ENCODE measurements around the gene HNRNPL.
A peak's percentile ranks its signal among the peaks of the same experiment; 100 is the strongest.
"Not testable (repeated sequence)": the region's sequence is repeated elsewhere in the genome, so short reads cannot be mapped to it uniquely, and the experiment has no call there.

Gene HNRNPL

DNA sequence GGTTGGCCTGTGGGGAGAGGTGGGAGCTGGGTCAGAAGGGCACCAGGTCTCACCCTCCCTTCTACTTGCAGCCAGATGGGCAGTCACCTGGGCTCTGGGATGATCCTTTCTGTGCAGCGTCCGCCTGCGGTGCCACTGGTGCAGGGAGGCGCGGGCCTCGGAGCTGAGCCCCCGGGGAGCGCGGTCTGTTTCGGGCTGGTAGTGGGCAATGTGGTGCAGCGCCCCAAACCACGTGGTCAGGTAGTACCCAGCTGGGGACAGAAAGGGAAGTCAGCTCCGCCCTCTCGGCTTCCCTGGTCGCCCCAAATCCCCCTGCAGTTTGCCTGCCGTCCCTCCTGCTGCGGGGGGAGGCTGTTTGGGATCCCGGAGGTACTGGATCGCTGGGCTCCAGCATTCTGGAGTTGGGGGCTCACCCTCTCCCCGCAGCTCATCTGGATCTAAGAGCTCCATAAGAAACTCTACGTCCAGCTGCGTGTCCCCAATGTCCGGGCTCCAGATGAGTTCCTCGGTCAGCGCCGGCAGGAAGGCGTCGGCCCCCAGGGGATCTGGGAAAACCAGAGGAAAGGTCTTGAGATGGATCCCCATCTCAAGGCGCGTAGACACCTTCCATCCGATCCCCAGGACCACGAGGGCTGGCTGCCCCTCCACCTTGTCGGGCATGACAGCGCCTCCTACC lies 19.5 kb upstream of the HNRNPL start:
- no peak for DNase-seq

DNA sequence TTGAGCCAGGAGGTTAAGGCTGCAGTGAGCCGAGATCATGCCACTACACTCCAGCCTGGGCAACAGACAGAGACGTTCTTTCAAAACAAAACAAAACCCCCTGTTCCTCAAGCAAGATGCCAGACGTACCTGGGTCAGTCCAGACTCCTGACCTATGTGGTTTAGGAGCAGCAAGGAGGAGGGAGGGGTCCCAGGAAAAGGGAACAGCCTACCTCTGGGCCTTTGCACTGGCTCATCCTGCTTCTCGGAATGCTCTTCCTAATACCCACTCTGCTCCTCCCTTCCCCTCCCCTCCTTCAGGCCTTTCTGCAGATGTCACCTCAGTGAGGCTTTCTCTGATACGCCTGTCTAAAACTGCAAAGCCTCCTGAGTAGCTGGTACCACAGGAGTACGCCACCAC lies 18.8 kb upstream of the HNRNPL start:
- no peak for DNase-seq

GRCh38 chr19:38867171-38867780 lies 17.5 kb upstream of the HNRNPL start:
- DNase-seq = no peak

DNA sequence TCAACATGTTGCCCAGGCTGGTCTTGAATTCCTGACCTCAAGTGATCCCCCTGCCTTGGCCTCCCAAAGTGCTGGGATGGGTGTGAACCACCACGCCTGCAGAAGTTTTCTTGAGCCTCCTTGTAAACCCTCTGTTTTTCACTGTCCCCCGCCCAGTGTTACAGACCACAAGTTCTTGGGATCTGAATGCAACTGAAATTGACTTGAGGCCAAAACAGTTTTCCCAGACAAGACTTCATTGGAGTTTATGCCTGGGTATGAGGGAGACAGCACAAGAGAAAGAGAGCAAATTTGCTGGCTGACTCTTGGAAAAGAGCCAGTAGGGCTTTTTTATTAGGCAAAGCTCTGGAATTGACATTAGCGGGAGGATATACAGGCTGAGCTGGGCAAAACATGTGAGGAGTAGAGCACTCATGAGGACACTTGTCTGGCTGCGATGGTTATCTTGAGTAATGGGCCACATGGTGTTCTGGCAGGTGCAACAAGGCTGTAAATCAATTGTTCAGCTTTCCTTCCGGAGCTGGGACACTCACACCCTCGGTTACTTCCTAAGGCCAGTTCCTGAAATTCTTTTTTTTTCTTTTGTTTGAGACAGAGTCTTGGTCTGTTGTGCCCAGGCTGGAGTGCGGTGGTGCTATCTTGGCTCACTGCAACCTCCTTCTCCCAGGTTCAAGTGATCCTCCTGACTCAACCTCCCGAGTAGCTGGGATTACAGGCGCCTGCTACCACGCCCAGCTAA lies 12.7 kb upstream of the HNRNPL start:
- peak; percentile 94 for DNase-seq

DNA sequence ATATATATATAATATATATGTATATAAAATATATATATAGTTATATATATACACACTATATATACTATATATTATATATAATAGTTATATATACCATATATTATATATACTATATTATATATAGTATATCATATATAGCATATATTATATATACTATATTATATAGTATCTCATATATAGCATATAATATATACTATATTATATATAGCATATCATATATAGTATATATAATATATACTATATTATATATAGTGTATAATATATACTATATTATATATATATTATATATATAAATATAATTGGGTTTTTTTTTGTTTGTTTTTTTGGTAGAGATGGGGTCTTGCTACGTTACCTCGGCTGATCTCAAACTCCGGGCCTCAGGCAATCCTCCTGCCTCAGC lies 11.6 kb upstream of the HNRNPL start:
- DNase-seq = no peak

DNA sequence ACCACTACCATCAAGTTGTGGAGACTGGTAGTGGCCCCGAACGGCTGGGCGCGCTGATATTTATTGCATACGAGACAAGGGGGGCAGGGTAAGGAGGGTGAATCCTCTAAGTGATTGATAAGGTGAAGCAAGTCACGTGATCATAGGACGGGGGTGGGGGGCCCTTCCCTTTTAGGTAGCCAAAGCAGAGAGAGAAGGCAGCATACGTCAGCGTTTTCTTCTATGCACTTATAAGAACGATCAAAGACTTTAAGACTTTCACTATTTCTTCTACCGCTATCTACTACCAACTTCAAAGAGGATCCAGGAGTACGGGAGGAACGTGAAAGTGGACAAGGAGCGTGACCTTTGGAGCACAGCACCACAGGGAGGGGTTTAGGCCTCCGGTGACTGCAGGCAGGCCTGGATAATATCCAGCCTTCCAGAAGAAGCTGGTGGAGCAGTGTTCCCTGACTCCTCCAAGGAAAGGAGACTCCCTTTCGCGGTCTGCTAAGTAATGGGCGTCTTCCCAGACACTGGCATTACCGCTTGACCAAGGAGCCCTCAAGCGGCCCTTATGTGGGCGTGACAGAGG lies 9.9 kb upstream of the HNRNPL start:
- not testable (repeated sequence) for DNase-seq

GRCh38 chr19:38856813-38857212 lies 7.0 kb upstream of the HNRNPL start:
- no peak for DNase-seq

DNA sequence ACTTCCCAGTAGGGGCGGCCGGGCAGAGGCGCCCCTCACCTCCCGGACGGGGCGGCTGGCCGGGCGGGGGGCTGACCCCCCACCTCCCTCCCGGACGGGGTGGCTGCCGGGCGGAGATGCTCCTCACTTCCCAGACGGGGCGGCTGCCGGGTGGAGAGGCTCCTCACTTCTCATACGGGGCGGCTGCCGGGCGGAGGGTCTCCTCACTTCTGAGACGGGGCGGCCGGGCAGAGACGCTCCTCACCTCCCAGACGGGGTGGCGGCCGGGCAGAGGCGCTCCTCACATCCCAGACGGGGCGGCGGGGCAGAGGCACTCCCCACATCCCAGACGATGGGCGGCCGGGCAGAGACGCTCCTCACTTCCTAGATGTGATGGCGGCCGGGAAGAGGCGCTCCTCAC lies 6.0 kb upstream of the HNRNPL start:
- DNase-seq = not testable (repeated sequence)

DNA sequence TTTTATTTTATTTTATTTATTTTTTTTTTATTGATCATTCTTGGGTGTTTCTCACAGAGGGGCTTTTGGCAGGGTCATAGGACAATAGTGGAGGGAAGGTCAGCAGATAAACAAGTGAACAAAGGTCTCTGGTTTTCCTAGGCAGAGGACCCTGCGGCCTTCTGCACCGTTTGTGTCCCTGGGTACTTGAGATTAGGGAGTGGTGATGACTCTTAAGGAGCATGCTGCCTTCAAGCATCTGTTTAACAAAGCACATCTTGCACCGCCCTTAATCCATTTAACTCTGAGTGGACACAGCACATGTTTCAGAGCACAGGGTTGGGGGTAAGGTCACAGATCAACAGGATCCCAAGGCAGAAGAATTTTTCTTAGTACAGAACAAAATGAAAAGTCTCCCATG lies 5.2 kb upstream of the HNRNPL start:
- DNase-seq = not testable (repeated sequence)

DNA sequence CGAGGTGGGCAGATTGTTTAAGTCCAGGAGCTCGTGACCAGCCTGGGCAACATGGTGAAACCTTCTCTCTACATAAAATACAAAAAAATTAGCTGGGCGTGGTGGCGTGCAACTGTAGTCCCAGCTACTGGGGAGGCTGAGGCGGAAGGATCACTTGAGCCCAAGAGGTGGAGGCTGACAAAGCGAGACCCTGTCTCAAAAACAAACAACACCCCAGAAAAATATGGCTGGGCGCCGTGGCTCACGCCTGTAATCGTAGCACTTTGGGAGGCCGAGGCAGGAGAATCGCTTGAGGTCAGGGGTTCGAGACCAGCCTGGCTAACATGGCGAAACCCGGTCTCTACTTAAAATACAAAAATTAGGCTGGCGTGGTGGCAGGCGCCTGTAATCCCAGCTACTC lies 3.4 kb upstream of the HNRNPL start:
- DNase-seq = no peak

DNA sequence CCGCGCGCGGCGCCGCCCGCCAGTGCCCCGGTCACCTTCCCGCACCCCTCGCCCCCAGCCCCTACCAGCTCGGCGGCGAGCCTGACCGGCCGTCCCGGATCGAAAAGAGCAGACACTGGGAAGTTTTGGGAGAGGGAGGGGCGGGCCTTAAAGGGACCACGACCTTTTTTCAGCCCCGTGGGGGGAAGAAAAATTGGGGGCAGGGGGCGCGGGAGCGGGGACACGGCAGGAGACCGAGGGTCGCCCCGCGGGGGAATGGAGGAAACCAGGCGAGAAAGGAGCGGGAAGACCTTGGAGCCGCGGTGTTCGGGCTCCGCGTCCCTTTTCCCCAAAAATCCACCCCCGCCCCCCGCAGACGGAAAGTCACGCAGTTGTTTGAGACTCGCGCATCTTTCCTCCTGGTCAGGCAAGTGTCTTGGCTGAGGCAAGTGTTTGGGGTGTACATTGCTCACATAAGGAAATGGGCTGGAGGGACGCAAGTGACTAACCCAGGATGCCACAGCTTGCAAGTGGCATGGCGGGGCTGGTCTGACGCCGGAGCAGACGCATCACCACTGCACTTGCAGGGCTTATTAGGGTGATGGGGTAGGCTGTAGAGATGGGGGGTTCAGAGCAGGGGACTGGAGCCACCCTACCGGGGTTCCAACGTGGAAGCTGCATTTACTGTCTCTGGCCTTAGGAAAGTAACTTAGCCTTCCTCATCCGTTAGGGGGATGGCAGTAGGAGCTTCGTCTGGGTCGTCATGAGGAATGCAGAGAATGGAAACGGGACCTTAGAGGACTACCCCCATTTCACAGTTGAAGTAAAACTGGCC lies 2.7 kb upstream of the HNRNPL start:
- DNase-seq = no peak

DNA sequence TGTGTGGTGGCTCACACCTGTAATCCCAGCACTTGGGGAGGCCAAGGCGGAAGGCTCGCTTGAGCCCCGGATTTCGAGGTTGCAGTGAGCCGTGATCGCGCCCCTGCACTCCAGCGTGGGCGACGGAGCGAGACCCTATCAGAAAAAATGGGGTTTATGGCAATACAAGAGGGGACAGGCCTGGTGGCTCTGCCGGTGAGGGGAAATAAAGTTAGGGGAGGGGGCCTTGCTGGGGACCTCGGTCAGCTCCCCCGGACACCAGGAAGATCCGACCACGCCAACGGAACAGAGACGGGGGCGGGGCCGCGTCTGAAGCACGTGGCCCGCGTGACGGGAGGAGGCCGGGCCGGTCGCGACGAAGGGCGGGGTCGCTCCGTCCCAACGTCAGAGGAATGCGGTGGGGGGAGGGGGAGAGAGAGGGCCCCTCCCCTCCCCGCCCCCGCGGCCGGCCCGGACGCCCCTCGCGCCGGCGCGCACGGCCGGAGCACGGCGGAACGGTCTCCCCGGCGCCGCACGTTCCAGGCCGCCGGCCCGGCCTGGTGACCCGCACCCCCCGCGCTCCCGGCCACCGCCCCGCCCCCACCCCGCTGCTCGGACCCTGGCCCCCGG lies 1.9 kb upstream of the HNRNPL start:
- DNase-seq = peak; percentile 48

GRCh38 chr19:38850976-38851621 lies 1.3 kb upstream of the HNRNPL start:
- no peak for DNase-seq

GRCh38 chr19:38850436-38850975 lies 720 bp upstream of the HNRNPL start:
- DNase-seq = no peak

- peak; percentile 85 for DNase-seq
Measured at GRCh38 chr19:38849147-38849859, 483 bp downstream of the HNRNPL start.

DNA sequence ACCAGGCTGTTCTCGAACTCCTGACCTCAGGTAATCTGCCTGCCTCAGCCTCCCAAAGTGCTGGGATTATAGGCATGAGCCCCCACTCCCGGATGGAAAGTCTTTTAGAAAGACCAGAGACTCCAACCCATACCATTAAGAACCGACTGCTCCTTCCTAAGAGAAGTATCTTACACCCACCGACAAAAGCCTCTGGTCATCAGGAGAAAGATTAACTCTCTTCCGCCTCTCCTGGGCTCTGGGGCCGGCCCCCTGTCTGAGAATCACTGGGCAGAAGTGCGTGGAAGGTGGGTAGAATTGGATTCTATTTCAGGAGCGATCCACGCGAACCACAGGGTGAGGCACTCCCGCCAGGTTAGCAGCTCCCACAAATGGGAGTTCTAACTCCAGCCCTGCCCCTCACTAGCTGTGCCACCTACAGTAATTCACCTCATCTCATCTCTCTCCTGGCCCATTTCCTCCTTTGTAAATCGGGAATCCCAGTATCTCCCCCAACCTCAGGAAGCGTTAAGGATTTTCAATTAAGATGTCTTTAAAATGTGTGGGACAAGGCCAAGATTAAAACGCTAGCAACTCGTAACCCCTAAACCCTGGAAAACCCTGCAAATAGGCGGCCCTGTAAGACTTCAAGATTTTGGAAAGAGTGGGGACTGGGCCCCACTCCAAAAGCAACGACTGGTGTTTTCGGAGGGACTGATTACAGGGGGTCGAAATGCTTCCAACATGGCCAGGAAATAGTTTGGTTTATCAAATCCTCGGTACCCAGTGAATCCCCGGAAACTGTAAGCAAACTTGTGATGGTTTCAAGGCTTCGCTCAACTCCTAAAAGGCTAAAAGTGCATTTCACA lies 1.3 kb downstream of the HNRNPL start:
- DNase-seq = no peak

GRCh38 chr19:38846097-38846496 lies 3.7 kb downstream of the HNRNPL start:
- no peak for DNase-seq

- no peak for DNase-seq
Measured at GRCh38 chr19:38845374-38846024, 4.3 kb downstream of the HNRNPL start.

DNA sequence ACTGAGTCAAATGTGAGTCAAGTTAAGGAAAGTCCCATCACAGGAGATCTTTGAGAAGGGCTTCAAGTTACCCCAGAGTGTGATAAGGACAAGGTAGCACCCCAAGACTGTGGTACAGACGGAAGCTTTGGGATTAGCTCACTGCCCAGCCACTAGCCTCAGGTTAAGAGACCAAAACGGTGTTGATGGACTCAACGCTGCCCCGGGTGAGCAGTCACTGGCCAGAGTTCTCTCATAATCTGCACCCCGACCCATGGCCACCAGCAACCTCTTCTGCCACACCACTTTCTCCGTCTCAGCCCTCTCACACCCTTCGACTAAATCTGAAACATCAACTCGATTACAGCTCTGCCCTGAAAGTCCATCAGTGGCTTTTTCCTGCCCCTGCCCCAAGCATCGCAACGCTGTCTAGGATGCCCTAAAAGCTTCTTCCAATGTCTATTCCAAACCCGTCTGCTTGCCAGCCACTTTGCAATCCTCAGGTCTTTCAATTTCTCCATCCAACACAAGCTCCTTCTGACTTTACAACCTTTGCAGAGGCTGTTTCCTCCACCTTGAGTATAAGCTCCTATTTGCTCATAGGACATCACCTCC lies 5.6 kb downstream of the HNRNPL start:
- no peak for DNase-seq

Measured in NCI-H2029 treated with DMSO at 0.1 percent for 48 hours (cell line).